Peyer's patch (tissue), 4 donors: ENCODE data around the gene NFAT5. TPM values are rescaled to one million over a fixed set of nuclear protein-coding genes. Genes with fewer than 3 reads are reported as not detected.
A peak's percentile ranks its signal among the peaks of the same experiment; 100 is the strongest.

Source experiments
- DNase-seq, 3 donors: peaks; one replicate each; pipeline ENCODE4 v3.0.0-alpha.2; 2017 to 2019
- H3K27ac ChIP-seq, 4 donors: fragments of 200-600 bp; sonication (generic); one replicate each; pipeline ENCODE4 v1.5.1; 2016 to 2019
- H3K27me3 ChIP-seq, 2 donors: fragments of 200-600 bp; sonication (generic); one replicate each; pipeline ENCODE4 v1.5.1; 2019
- H3K36me3 ChIP-seq, 3 donors: fragments of 200-600 bp; sonication (generic); one replicate each; pipeline ENCODE4 v1.5.1; 2016 to 2019
- H3K4me1 ChIP-seq, 4 donors: fragments of 200-600 bp; sonication (generic); one replicate each; pipeline ENCODE4 v1.5.1; 2016 to 2019
- H3K4me3 ChIP-seq, 4 donors: fragments of 200-600 bp; sonication (generic); 1 replicate in 3 of 4; 2 replicates in 1 of 4; pipeline ENCODE4 v1.5.1; 2016 to 2019; ENCODE audit warnings: mild to moderate bottlenecking in 1 of 4
- H3K9me3 ChIP-seq, 4 donors: fragments of 200-600 bp; sonication (generic); one replicate each; pipeline ENCODE4 v1.5.1; 2016 to 2019; ENCODE audit warnings: mild to moderate bottlenecking in 1 of 4
- POLR2A ChIP-seq, 2 donors: fragments of 450-650 bp; IDR thresholded peaks; one replicate each; pipeline ENCODE4 v1.5.1; 2017; ENCODE audit warnings: antibody characterized with exemption in 2 of 2, mild to moderate bottlenecking in 2 of 2, moderate library complexity in 2 of 2
- total RNA-seq, 4 donors: library from RNA; depleted of rRNA; stranded (reverse); fragments of >200 nt; gene quantifications; one replicate each; pipeline ENCODE4 v1.1.0, GENCODE V29; 2016
- TF ChIP-seq, protein P1 (sequence below), 6 experiments: fragments of 450-650 bp in 4 of 6; fragments of 200-600 bp in 2 of 6; sonication (generic) in 1 of 6; IDR thresholded peaks; one replicate each; pipeline ENCODE4 v1.5.1; 2017 to 2019; ENCODE audit warnings: antibody characterized with exemption in 6 of 6, mild to moderate bottlenecking in 3 of 6, moderate library complexity in 1 of 6

The NFAT5 gene
- total RNA-seq, 4 donors from 2014 or later: 40.5 to 93.3 (median 66.8) TPM

DNA sequence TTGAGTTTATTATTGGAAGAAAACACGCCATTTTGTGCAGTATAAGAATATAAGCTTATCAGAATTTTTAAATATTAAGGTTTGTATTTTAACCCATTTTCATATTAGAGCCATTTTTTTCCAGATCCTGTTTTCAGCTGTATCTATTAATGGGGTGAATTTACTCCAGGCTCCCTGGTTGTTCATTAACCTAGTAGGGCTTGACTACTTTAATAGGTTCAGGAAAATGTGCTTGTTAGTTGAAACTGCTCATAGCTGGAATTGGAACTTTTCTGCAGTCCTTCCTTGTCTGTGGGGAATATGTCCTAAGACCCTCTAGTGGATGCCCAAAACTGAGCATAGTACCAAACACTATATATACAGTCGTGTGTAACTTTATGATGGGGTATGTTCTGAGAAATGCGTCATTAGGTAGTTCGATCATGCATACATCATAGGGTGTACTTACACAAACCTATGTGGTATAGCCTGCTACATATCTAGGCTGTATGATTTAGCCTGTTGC, 28.0 kb downstream of the NFAT5 start:
- H3K36me3 ChIP-seq: no peaks in the 10 kb centered on the region
- peaks cover 0 to 39% (median 0%) of the 10 kb centered on the region in 4 donors for H3K4me1 ChIP-seq
- no peak overlapping the region for H3K4me3 ChIP-seq
- no peak for DNase-seq
- H3K27ac ChIP-seq: no peak overlapping the region
- no peaks in the 10 kb centered on the region for H3K9me3 ChIP-seq
- H3K27me3 ChIP-seq: no peaks in the 10 kb centered on the region
- TF ChIP-seq, protein P1, sequence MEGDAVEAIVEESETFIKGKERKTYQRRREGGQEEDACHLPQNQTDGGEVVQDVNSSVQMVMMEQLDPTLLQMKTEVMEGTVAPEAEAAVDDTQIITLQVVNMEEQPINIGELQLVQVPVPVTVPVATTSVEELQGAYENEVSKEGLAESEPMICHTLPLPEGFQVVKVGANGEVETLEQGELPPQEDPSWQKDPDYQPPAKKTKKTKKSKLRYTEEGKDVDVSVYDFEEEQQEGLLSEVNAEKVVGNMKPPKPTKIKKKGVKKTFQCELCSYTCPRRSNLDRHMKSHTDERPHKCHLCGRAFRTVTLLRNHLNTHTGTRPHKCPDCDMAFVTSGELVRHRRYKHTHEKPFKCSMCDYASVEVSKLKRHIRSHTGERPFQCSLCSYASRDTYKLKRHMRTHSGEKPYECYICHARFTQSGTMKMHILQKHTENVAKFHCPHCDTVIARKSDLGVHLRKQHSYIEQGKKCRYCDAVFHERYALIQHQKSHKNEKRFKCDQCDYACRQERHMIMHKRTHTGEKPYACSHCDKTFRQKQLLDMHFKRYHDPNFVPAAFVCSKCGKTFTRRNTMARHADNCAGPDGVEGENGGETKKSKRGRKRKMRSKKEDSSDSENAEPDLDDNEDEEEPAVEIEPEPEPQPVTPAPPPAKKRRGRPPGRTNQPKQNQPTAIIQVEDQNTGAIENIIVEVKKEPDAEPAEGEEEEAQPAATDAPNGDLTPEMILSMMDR (IDR thresholded peaks at IDR 0.05): no peak
- TF ChIP-seq POLR2A (IDR thresholded peaks at IDR 0.05): no peak

DNA sequence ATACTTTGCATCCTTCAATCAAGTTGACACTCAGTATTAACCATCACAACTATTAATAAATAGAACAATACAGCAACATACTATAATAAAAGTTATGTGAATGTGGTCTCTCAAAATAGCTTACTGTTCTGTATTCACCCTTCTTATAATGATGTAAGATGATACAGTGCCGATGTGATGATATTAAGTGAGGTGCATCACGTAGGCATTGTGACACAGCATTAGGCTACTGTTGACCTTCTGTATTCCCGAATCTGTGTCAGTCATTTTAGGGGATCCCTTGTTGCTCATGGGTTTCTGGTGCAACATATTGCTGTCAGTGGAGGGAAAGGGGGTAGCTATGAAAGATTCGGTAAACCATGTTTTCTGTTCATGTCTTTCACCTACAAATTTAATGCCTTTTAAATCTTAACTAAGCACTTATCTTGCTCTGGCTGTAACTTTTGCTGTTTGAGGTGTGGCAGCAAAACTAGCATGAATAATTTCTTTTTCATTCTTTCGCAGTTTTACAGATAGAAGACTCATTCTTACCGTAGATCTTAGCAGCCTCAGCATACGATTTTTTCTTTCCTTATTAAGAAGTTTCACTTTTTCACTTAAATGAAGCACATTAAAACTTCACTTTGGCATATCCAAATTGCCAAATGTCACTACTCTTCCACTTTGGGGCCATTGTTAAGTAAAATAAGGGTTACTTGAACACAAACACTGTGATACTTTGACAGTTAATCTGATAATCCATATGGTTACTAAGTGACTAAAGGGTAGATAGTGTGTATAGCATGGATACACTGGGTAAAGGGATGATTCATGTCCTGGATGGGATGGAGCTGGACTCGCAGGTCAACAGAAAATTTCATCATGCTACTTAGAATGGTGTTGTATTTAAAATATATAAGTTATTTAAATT, 29.6 kb downstream of the NFAT5 start:
- no peaks in the 10 kb centered on the region for H3K36me3 ChIP-seq
- H3K27me3 ChIP-seq: no peaks in the 10 kb centered on the region
- no peak overlapping the region for H3K27ac ChIP-seq
- TF ChIP-seq, protein P1 (IDR thresholded peaks at IDR 0.05): no peak
- no peak for TF ChIP-seq POLR2A (IDR thresholded peaks at IDR 0.05)
- no peak for DNase-seq
- no peak overlapping the region for H3K4me3 ChIP-seq
- no peaks in the 10 kb centered on the region for H3K9me3 ChIP-seq
- H3K4me1 ChIP-seq: peaks cover 0 to 46% (median 0%) of the 10 kb centered on the region in 4 donors

DNA sequence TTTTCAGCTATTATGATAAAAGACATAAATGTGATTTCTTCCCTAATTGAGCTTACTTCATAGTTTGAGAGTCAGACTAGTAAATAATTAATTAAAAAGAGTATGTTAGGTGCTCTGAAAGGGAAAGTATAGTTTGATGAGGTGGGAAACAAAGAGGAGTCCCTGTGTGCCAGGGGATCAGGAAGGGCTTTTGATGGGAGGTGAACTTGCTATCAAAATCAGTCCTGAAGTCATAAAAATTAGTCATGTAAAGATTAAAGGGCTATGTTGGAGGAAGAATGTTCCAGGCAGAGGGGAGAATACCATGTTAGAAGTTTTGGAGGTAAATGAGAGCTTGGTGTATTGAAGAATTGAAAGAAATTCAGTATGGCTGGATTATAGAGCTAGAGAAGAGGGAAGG, 31.0 kb downstream of the NFAT5 start:
- Histone ChIP-seq H3K9me3 (no peaks in the 10 kb centered on the region), H3K4me1 (peaks cover 0 to 47% (median 0%) of the 10 kb centered on the region in 4 donors), H3K27ac (peak overlapping the region in 1 of 4 donors; percentile 20), H3K4me3 (no peak overlapping the region), H3K36me3 (no peaks in the 10 kb centered on the region), H3K27me3 (no peaks in the 10 kb centered on the region)
- DNase-seq: no peak
- TF ChIP-seq, protein P1 (IDR thresholded peaks at IDR 0.05): no peak
- TF ChIP-seq POLR2A (IDR thresholded peaks at IDR 0.05): no peak

DNA sequence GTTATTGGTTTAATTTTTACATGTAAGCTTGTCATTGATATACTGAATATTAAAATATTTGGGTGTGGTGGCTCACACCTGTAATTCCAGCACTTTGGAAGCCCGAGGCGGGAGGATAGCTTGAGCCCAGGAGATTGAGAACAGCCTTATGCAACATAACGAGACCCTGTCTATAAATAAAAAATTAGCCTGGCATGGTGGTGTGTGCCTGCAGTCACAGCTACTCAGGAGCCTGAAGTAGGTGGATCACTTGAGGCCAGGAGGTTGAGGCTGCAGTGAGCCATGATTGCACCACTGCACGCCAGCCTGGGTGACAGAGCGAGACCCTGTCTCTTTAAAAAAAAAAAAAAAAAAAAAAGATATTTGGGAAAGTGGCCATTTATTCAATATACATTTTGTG, 32.3 kb downstream of the NFAT5 start:
- no peak for DNase-seq
- Histone ChIP-seq H3K4me3 (no peak overlapping the region), H3K36me3 (no peaks in the 10 kb centered on the region), H3K4me1 (peaks cover 0 to 47% (median 0%) of the 10 kb centered on the region in 4 donors), H3K9me3 (no peaks in the 10 kb centered on the region), H3K27me3 (no peaks in the 10 kb centered on the region), H3K27ac (no peak overlapping the region)
- no peak for TF ChIP-seq POLR2A (IDR thresholded peaks at IDR 0.05)
- TF ChIP-seq, protein P1 (IDR thresholded peaks at IDR 0.05): no peak

DNA sequence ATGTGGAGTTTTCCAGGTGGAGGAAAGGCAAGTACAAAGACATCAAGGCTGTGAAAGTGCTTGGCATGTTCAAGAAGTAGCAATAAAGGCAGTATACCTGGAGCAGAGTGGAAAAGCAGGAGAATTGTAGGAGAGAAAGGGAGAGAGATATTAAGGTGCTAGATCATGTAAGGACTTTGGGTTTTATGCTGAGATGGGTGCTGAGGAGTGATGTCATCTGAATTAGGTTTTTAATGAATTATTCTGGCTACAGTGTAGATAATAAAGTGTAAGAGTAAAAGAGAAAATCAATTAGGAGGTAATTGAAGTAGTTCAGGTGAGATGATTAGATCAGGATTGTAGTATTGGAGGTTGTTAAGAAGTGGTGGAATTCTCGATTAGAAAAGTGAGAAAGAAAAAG, 34.0 kb downstream of the NFAT5 start:
- no peak for DNase-seq
- Histone ChIP-seq H3K9me3 (no peaks in the 10 kb centered on the region), H3K4me3 (no peak overlapping the region), H3K36me3 (no peaks in the 10 kb centered on the region), H3K4me1 (peaks cover 0 to 38% (median 0%) of the 10 kb centered on the region in 4 donors), H3K27ac (no peak overlapping the region), H3K27me3 (no peaks in the 10 kb centered on the region)
- TF ChIP-seq, protein P1 (IDR thresholded peaks at IDR 0.05): no peak
- TF ChIP-seq POLR2A (IDR thresholded peaks at IDR 0.05): no peak
